Neural cell (in vitro differentiated cells): ENCODE results near the gene EDRF1. TPM values are rescaled to one million over a fixed set of nuclear protein-coding genes. Genes with fewer than 3 reads are reported as not detected.

Source experiments
- H2AFZ ChIP-seq: fragments of 200-600, 300-800 bp; sonication (generic), shearing (Covaris generic); 2 replicates; pipeline ENCODE4 v1.6.0; 2014; ENCODE audit warnings: low read depth, mild to moderate bottlenecking, antibody characterized with exemption, low read length, moderate library complexity
- H3F3A ChIP-seq: fragments of 200-600 bp; shearing (Covaris generic); 2 replicates; pipeline ENCODE4 v1.6.1; 2016; ENCODE audit warnings: mild to moderate bottlenecking, moderate library complexity, mixed read lengths, antibody characterized with exemption, low read length; ENCODE audit not compliant: insufficient read depth, poor library complexity, severe bottlenecking
- H3K27ac ChIP-seq: fragments of 200-600, 300-800 bp; sonication (generic), shearing (Covaris generic); 2 replicates; pipeline ENCODE4 v1.5.1; 2014; ENCODE audit warnings: mild to moderate bottlenecking, low read length, moderate library complexity
- H3K27me3 ChIP-seq: fragments of 300-800, 200-600 bp; sonication (generic), shearing (Covaris generic); 2 replicates; pipeline ENCODE4 v1.6.0; 2014; ENCODE audit warnings: mild to moderate bottlenecking, low read depth, low read length, moderate library complexity; ENCODE audit not compliant: insufficient read depth
- H3K36me3 ChIP-seq: fragments of 300-800, 200-600 bp; sonication (generic), shearing (Covaris generic); 2 replicates; pipeline ENCODE4 v1.5.1; 2014; ENCODE audit warnings: mild to moderate bottlenecking, antibody characterized with exemption, low read length, moderate library complexity; ENCODE audit not compliant: insufficient read depth
- H3K4me2 ChIP-seq: fragments of 300-800, 200-600 bp; sonication (generic), shearing (Covaris generic); 2 replicates; pipeline ENCODE4 v1.6.0; 2014; ENCODE audit warnings: mild to moderate bottlenecking, low read length
- H3K4me3 ChIP-seq: fragments of 300-800, 200-600 bp; sonication (generic), shearing (Covaris generic); 2 replicates; pipeline ENCODE4 v1.5.1; 2014; ENCODE audit warnings: mild to moderate bottlenecking, low read length, moderate library complexity
- H3K79me2 ChIP-seq: fragments of 200-600 bp; shearing (Covaris generic); replicated peaks from 2 replicates; pipeline ENCODE4 v1.6.0; 2014; ENCODE audit warnings: mild to moderate bottlenecking, low read length, moderate library complexity; ENCODE audit not compliant: insufficient read depth
- H3K9ac ChIP-seq: fragments of 300-800, 200-600 bp; sonication (generic), shearing (Covaris generic); 2 replicates; pipeline ENCODE4 v1.6.1; 2016; ENCODE audit warnings: mild to moderate bottlenecking, low read length, mixed read lengths
- H3K9me2 ChIP-seq: fragments of 200-600 bp; shearing (Covaris generic); 2 replicates; pipeline ENCODE4 v1.6.1; 2016; ENCODE audit warnings: mild to moderate bottlenecking, low read length, mixed read lengths; ENCODE audit not compliant: insufficient read depth
- H3K9me3 ChIP-seq: fragments of 200-600, 300-800 bp; sonication (generic), shearing (Covaris generic); 2 replicates; pipeline ENCODE4 v1.6.1; 2016; ENCODE audit warnings: mild to moderate bottlenecking, mixed run types, low read length, moderate library complexity, mixed read lengths
- H4K20me1 ChIP-seq: fragments of 200-600 bp; shearing (Covaris generic); 2 replicates; pipeline ENCODE4 v1.6.1; 2016; ENCODE audit warnings: mild to moderate bottlenecking, mixed run types; ENCODE audit not compliant: insufficient read depth
- CTCF ChIP-seq: fragments of 450-650 bp; IDR thresholded peaks from 2 replicates; pipeline ENCODE4 v1.5.1; 2014; ENCODE audit warnings: antibody characterized with exemption, mild to moderate bottlenecking, moderate library complexity; ENCODE audit not compliant: poor library complexity, severe bottlenecking
- EP300 ChIP-seq: fragments of 450-650 bp; conservative IDR thresholded peaks from 2 replicates; pipeline ENCODE4 v1.6.1; 2014; ENCODE audit warnings: antibody characterized with exemption, mild to moderate bottlenecking, moderate library complexity; ENCODE audit not compliant: poor library complexity, severe bottlenecking
- EZH2 ChIP-seq: fragments of 200-600, 300-800 bp; shearing (Covaris generic), sonication (generic); IDR thresholded peaks from 2 replicates; pipeline ENCODE4 v1.6.1; 2014; ENCODE audit warnings: antibody characterized with exemption, low read length, borderline replicate concordance, mild to moderate bottlenecking; ENCODE audit not compliant: insufficient read depth, poor library complexity, severe bottlenecking
- MXI1 ChIP-seq: fragments of 450-650 bp; conservative IDR thresholded peaks from 2 replicates; pipeline ENCODE4 v1.6.1; 2014; ENCODE audit warnings: antibody characterized with exemption, mild to moderate bottlenecking; ENCODE audit not compliant: poor library complexity, severe bottlenecking
- POLR2AphosphoS5 ChIP-seq: IDR thresholded peaks from 2 replicates; pipeline ENCODE4 v1.6.1; 2012
- RAD21 ChIP-seq: fragments of 450-650 bp; conservative IDR thresholded peaks from 2 replicates; pipeline ENCODE4 v1.6.1; 2014; ENCODE audit warnings: antibody characterized with exemption, mild to moderate bottlenecking, moderate library complexity
- REST ChIP-seq: IDR thresholded peaks from 2 replicates; pipeline ENCODE4 v1.6.1; 2012; ENCODE audit warnings: borderline replicate concordance
- SMC3 ChIP-seq: fragments of 450-650 bp; conservative IDR thresholded peaks from 2 replicates; pipeline ENCODE4 v1.6.1; 2014; ENCODE audit warnings: antibody characterized with exemption, mild to moderate bottlenecking, moderate library complexity; ENCODE audit not compliant: poor library complexity
- TAF1 ChIP-seq: IDR thresholded peaks from 2 replicates; pipeline ENCODE4 v1.6.1; 2012; ENCODE audit warnings: low read depth
- polyA plus RNA-seq: library from polyadenylated mRNA; depleted of rRNA; stranded (reverse); fragments of >200 nt; gene quantifications from 2 replicates; pipeline ENCODE4 v1.2.3, GENCODE V29; 2014

The EDRF1 gene
- polyA plus RNA-seq, 1 donor from 2014 or later, result 54.1 TPM

GRCh38 chr10:125773687-125774543 lies 54.4 kb downstream of the EDRF1 start:
- Histone ChIP-seq H2AFZ (no peak overlapping the region), H3F3A (no peaks in the 10 kb centered on the region), H3K9ac (no peak overlapping the region), H4K20me1 (no peaks in the 10 kb centered on the region), H3K4me3 (no peak overlapping the region), H3K4me2 (no peak overlapping the region), H3K9me2 (no peaks in the 10 kb centered on the region), H3K27me3 (no peaks in the 10 kb centered on the region), H3K79me2 (no peaks in the 10 kb centered on the region), H3K9me3 (no peaks in the 10 kb centered on the region), H3K36me3 (no peaks in the 10 kb centered on the region), H3K27ac (no peak overlapping the region)
- TF ChIP-seq RAD21, result no peak

- no peaks in the 10 kb centered on the region for H3K9me2 ChIP-seq
- TF ChIP-seq RAD21, result no peak
- no peak for TF ChIP-seq CTCF
- H3K4me2 ChIP-seq, result no peak overlapping the region
- no peaks in the 10 kb centered on the region for H4K20me1 ChIP-seq
- no peaks in the 10 kb centered on the region for H3K79me2 ChIP-seq
- no peak overlapping the region for H3K4me3 ChIP-seq
- H3K27ac ChIP-seq, result no peak overlapping the region
- H3K9me3 ChIP-seq, result no peaks in the 10 kb centered on the region
- no peak overlapping the region for H2AFZ ChIP-seq
- H3K9ac ChIP-seq, result no peak overlapping the region
- no peaks in the 10 kb centered on the region for H3K36me3 ChIP-seq
- H3F3A ChIP-seq, result no peaks in the 10 kb centered on the region
- H3K27me3 ChIP-seq, result no peaks in the 10 kb centered on the region
Measured at GRCh38 chr10:125774581-125775191, 55.2 kb downstream of the EDRF1 start.

GRCh38 chr10:125775491-125776106 lies 56.1 kb downstream of the EDRF1 start, which contains the start of gene MMP21:
MMP21 (minus strand) TSS chr10:125775821; CDS start chr10:125775821, 0 bp downstream.
- Histone ChIP-seq H3K4me2 (no peak within 1 kb of the TSS), H2AFZ (no peak within 1 kb of the TSS), H3K27me3 (no peaks in the 10 kb centered on the region), H3F3A (no peaks in the 10 kb centered on the region), H3K9ac (no peak within 1 kb of the TSS), H3K9me3 (no peaks in the 10 kb centered on the region), H3K36me3 (no peaks in the 10 kb centered on the region), H4K20me1 (no peaks in the 10 kb centered on the region), H3K27ac (no peak within 1 kb of the TSS), H3K9me2 (no peaks in the 10 kb centered on the region), H3K4me3 (no peak within 1 kb of the TSS), H3K79me2 (no peaks in the 10 kb centered on the region)
- no peak for TF ChIP-seq RAD21
- TF ChIP-seq EP300, result no peak
- TF ChIP-seq POLR2AphosphoS5, result no peak
- no peak for TF ChIP-seq MXI1
- TF ChIP-seq CTCF, result no peak
- TF ChIP-seq REST, result no peak
- TF ChIP-seq SMC3, result no peak
- no peak for TF ChIP-seq EZH2
- no peak for TF ChIP-seq TAF1
